ENCODE results near the gene KMT2C. TPM values are rescaled to one million over a fixed set of nuclear protein-coding genes. Genes with fewer than 3 reads are reported as not detected.

Gene KMT2C
- total and polyA plus RNA-seq, 2 of the 8 experiments (the other 6 are each of a cell fraction or from before 2014, with no cell fraction given), result 9.1 to 40.8 TPM

DNA sequence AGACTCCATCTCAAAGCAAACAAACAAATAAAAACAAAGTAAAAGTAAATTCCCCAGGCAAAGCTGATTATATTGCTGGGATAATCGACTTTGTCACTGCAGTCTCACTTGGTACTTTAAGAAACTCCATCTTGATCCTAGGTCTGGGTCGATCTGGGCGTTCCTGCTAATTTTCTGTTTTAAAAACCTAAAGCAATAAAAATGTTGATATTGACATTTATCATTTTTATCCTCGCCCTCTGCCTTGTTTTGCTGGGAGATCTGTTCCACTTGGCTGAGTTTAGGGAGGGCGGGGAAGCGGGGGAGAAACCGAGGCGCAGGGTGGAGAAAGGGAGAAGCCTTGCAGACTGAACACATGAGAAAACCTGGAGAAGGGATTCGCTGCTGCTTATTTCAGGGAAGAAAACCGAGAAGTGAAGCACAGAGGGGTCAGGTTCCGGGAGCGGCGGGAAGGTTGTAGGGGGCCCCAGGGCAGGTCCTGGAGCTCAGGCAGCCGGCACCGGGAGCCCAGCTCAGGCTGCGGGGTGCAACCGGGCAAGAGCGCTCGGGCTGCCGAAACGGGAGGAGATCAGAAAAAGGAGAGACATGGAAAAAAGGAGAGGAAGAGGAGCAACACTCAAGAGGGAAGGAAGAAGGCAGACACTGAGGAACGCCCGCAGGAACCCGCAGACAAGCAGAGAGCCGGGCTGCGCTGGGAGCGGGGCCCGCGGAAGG lies 27.3 kb upstream of the KMT2C start:
- ChIA-PET POLR2A (ENCODE audit: partially characterized antibody) (interaction anchor here (0.6 to 1.2 kb wide), 4 partner anchors 8 to 66 kb away, joined by 3 to 4 read pairs (median 3); no protein-coding TSS in a partner anchor), CTCF (ENCODE audit: partially characterized antibody) (interaction anchor here (0.6 to 1.3 kb wide), 2 partner anchors 94 to 244 kb away, joined by 3 read pairs; no protein-coding TSS in a partner anchor)
- Histone ChIP-seq H2BK15ac (ENCODE audit: low read length) (no peak overlapping the region), H3K79me2 (ENCODE audit: control insufficient read depth in 1 of 2, insufficient read depth in 2 of 2, low read length in 2 of 2) (no peaks in the 10 kb centered on the region), H3K23ac (ENCODE audit: insufficient read length) (no peak overlapping the region), H2BK5ac (ENCODE audit: low read depth, low read length) (peak overlapping the region; percentile 44; the same call in 1 of the 2 replicates), H3K4me3 (ENCODE audit: extremely low read depth in 1 of 4, insufficient read depth in 2 of 4, low read depth in 3 of 4, low read length in 4 of 4) (peak overlapping the region; percentile 60 to 92 (median 70)), H4K8ac (ENCODE audit: extremely low read depth, insufficient read depth, low read length) (peak overlapping the region; percentile 80; the same call in 1 of the 2 replicates), H3K4me1 (replicated peaks in 1 of 4; ENCODE audit: control insufficient read depth in 3 of 4, insufficient read depth in 4 of 4, low read length in 3 of 4) (peaks cover 0 to 7% (median 2%) of the 10 kb centered on the region in 4 experiments; a peak in 4 of 7 replicates), H3K4ac (replicated peaks; ENCODE audit: insufficient read length, low read depth, low read length) (no peak overlapping the region), H2BK120ac (replicated peaks; ENCODE audit: low read depth, low read length) (no peak overlapping the region), H2AFZ (ENCODE audit: low read length) (no peak overlapping the region), H4K91ac (replicated peaks; ENCODE audit: insufficient read length, low read length) (no peak overlapping the region), H2BK12ac (ENCODE audit: low read depth, low read length) (no peak overlapping the region), H3K18ac (ENCODE audit: extremely low read depth, low read length) (peak overlapping the region; percentile 25; the same call in 1 of the 2 replicates), H3K79me1 (ENCODE audit: low read depth, low read length) (no peaks in the 10 kb centered on the region), H3K9ac (replicated peaks in 1 of 4; ENCODE audit: extremely low read depth in 1 of 4, low read depth in 3 of 4, low read length in 3 of 4) (peak overlapping the region; percentile 13 to 74 (median 50); a peak in 5 of 7 replicates), H3K23me2 (ENCODE audit: low read depth, low read length) (peaks cover 6% of the 10 kb centered on the region; the same call in 1 of the 2 replicates), H4K20me1 (replicated peaks in 1 of 2; ENCODE audit: control insufficient read depth in 1 of 2, insufficient read depth in 2 of 2, low read length in 2 of 2) (no peaks in the 10 kb centered on the region), H3K27me3 (replicated peaks in 1 of 4; ENCODE audit: control insufficient read depth in 3 of 4, extremely low read depth in 1 of 4, insufficient read depth in 3 of 4, low read length in 3 of 4) (no peaks in the 10 kb centered on the region), H3K36me3 (ENCODE audit: control insufficient read depth in 2 of 4, insufficient read depth in 4 of 4, low read length in 3 of 4) (no peaks in the 10 kb centered on the region), H3K4me2 (ENCODE audit: insufficient read depth in 1 of 2, low read depth in 2 of 2, low read length in 2 of 2) (peak overlapping the region; percentile 69 to 83), H3K27ac (ENCODE audit: low read depth, low read length) (peak overlapping the region; percentile 77; the same call in 1 of the 2 replicates), H2BK20ac (ENCODE audit: low read length) (no peak overlapping the region), H4K5ac (ENCODE audit: insufficient read length, low read depth, low read length) (peak overlapping the region; percentile 92), H2AK5ac (ENCODE audit: low read depth, low read length) (no peak overlapping the region), H3K9me3 (ENCODE audit: insufficient read depth in 2 of 2, low read depth in 1 of 2, low read length in 1 of 2) (no peaks in the 10 kb centered on the region), H3K56ac (replicated peaks; ENCODE audit: insufficient read length, low read depth, low read length) (no peak overlapping the region), H3K14ac (ENCODE audit: insufficient read length) (no peak overlapping the region)
- DNase-seq (ENCODE audit: low read depth in 1 of 2, low spot score in 2 of 2) (peak in 1 of 2 experiments; percentile 89), FAIRE-seq (no peak)
- WGBS, 2 experiments (ENCODE audit: extremely low coverage in 1 of 2, insufficient coverage in 1 of 2, insufficient read length in 1 of 2, insufficient replicate concordance in 2 of 2, low coverage in 1 of 2, low lambda C conversion rate in 2 of 2, missing lambda C conversion rate in 1 of 2), result 7% methylated on average over 23 of the region's 29 CpGs; no CpG with 5 or more reads in 1 of the 2 experiments
- peak; percentile 41; the same call in 1 of the 2 replicates for TF ChIP-seq SP1 (IDR thresholded peaks at IDR 0.05; ENCODE audit: low read depth, low read length)
- TF ChIP-seq TAF1 (IDR thresholded peaks at IDR 0.05; ENCODE audit: low read depth, low read length), result peak; percentile 80
- TF ChIP-seq TAF7 (optimal IDR thresholded peaks at IDR 0.05; ENCODE audit: borderline replicate concordance, low read depth, low read length), result peak; percentile 43
- TF ChIP-seq TCF12 (IDR thresholded peaks at IDR 0.05; ENCODE audit: low read depth, low read length), result no peak
- peak; percentile 56; the same call in 1 of the 2 replicates for TF ChIP-seq POLR2AphosphoS5 (IDR thresholded peaks at IDR 0.05; ENCODE audit: low read depth, low read length)
- TF ChIP-seq RAD21 (IDR thresholded peaks at IDR 0.05 in 1 of 2, conservative IDR thresholded peaks at IDR 0.05 in 1 of 2; ENCODE audit: low read depth in 2 of 2, low read length in 2 of 2), result no peak
- TF ChIP-seq TBP (IDR thresholded peaks at IDR 0.05; ENCODE audit: low read depth, low read length), result peak; percentile 49
- TF ChIP-seq SIRT6 (IDR thresholded peaks at IDR 0.05; ENCODE audit: low read length), result no peak
- TF ChIP-seq PHF8 (conservative IDR thresholded peaks at IDR 0.05; ENCODE audit: low read depth, low read length), result peak; percentile 24
- no peak for TF ChIP-seq HDAC2 (IDR thresholded peaks at IDR 0.05; ENCODE audit: borderline replicate concordance in 1 of 2, low read depth in 2 of 2, low read length in 2 of 2)
- TF ChIP-seq TEAD4 (IDR thresholded peaks at IDR 0.05; ENCODE audit: low read depth, low read length), result no peak

Data from H1 (cell line).